Osteoblast (primary cell): ENCODE measurements around the gene PPM1L. TPM values are rescaled to one million over a fixed set of nuclear protein-coding genes. Genes with fewer than 3 reads are reported as not detected.

ENCODE experiments used
- DNase-seq: peaks from one replicate; pipeline ENCODE4 v3.0.0; 2011; ENCODE audit warnings: low spot score, mixed read lengths; ENCODE audit not compliant: insufficient read length; ENCODE audit errors: missing footprints
- H2AFZ ChIP-seq: 2 replicates; pipeline ENCODE4 v1.6.0; 2011; ENCODE audit warnings: mild to moderate bottlenecking, low read length
- H3K27ac ChIP-seq: 2 replicates; pipeline ENCODE4 v1.5.1; 2011; ENCODE audit warnings: mild to moderate bottlenecking, low read depth, low read length, moderate library complexity
- H3K27me3 ChIP-seq: 2 replicates; pipeline ENCODE4 v1.6.0; 2012; ENCODE audit warnings: mild to moderate bottlenecking, control low read depth, inconsistent platforms, low read length, moderate library complexity; ENCODE audit not compliant: insufficient read depth
- H3K36me3 ChIP-seq: 2 replicates; pipeline ENCODE4 v1.5.1; 2011; ENCODE audit warnings: mild to moderate bottlenecking, low read length, control low read depth, moderate library complexity; ENCODE audit not compliant: insufficient read depth
- H3K4me1 ChIP-seq: 2 replicates; pipeline ENCODE4 v1.5.1; 2011; ENCODE audit warnings: mild to moderate bottlenecking, low read length, control low read depth, moderate library complexity; ENCODE audit not compliant: insufficient read depth
- H3K4me2 ChIP-seq: 2 replicates; pipeline ENCODE4 v1.6.0; 2011; ENCODE audit warnings: mild to moderate bottlenecking, low read length; ENCODE audit not compliant: insufficient read depth
- H3K4me3 ChIP-seq: fragments of 200-600 bp; sonication (generic); 3 replicates; pipeline ENCODE4 v1.5.1; 2012; ENCODE audit warnings: mild to moderate bottlenecking, low read length, inconsistent platforms; ENCODE audit not compliant: insufficient read depth
- H3K79me2 ChIP-seq: 2 replicates; pipeline ENCODE4 v1.6.0; 2012; ENCODE audit warnings: mild to moderate bottlenecking, low read length, control low read depth, inconsistent platforms; ENCODE audit not compliant: insufficient read depth
- H3K9me3 ChIP-seq: 2 replicates; pipeline ENCODE4 v1.5.1; 2011; ENCODE audit warnings: low read depth, low read length, control low read depth
- H4K20me1 ChIP-seq: 2 replicates; pipeline ENCODE4 v1.6.0; 2012; ENCODE audit warnings: mild to moderate bottlenecking, low read length, control low read depth; ENCODE audit not compliant: insufficient read depth
- CTCF ChIP-seq: IDR thresholded peaks from 2 replicates; pipeline ENCODE4 v1.5.1; 2011; ENCODE audit warnings: mild to moderate bottlenecking, low read depth, low read length, moderate library complexity; ENCODE audit errors: extremely low read depth
- total RNA-seq: library from RNA; depleted of rRNA; stranded (reverse); fragments of >200 nt; gene quantifications from 2 replicates; pipeline ENCODE4 v1.2.3, GENCODE V29; 2012

The PPM1L gene
- total RNA-seq, 1 donor, result 4.3 TPM

DNA sequence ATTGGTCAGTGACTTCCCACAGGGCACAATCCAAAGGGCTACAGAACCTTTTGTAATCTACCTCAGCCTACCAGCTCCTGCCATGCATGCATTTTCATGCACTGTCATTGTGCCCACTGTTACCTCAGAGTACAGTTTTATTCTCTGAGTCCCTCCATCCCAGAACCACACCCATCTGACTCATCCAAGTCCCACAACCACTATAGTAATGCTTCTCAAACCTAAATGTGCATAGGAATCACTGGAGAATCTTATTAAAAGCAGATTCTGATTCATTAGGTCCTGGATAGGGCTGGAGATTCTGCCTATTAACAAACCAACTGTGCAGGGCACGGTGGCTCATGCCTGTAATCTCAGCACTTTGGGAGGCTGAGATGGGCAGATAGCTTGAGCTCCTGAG, 352.8 kb downstream of the PPM1L start:
- H3K4me1 ChIP-seq, result peaks cover 9% of the 10 kb centered on the region
- TF ChIP-seq CTCF, result no peak
- no peaks in the 10 kb centered on the region for H3K9me3 ChIP-seq
- no peaks in the 10 kb centered on the region for H4K20me1 ChIP-seq
- peak; percentile 58 for DNase-seq
- no peak overlapping the region for H2AFZ ChIP-seq
- H3K27ac ChIP-seq, result no peak overlapping the region
- H3K27me3 ChIP-seq, result no peaks in the 10 kb centered on the region
- H3K79me2 ChIP-seq, result no peaks in the 10 kb centered on the region
- no peak overlapping the region for H3K4me2 ChIP-seq
- H3K36me3 ChIP-seq, result no peaks in the 10 kb centered on the region
- no peak overlapping the region for H3K4me3 ChIP-seq

DNA sequence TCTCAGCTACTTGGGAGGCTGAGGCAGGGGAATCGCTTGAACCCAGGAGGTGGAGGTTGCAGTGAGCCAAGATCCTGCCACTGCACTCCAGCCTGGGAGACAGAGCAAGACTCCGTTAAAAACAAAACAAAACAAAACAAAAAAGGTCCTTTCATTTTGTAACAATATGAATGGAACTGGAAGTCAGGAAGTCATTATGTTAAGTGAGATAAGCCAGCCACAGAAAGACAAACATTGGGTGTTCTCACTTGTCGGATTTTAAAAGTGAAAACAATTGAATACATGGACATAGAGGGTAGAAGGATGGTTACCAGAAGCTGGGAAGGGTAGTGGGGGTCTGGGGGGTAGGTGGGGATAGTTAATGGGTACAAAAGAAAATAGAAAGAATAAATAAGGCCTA, 361.6 kb downstream of the PPM1L start:
- Histone ChIP-seq H3K9me3 (peaks cover 9% of the 10 kb centered on the region), H3K79me2 (no peaks in the 10 kb centered on the region), H3K36me3 (no peaks in the 10 kb centered on the region), H3K27ac (no peak overlapping the region), H3K4me2 (no peak overlapping the region), H3K4me1 (no peaks in the 10 kb centered on the region), H4K20me1 (no peaks in the 10 kb centered on the region), H3K4me3 (no peak overlapping the region), H3K27me3 (no peaks in the 10 kb centered on the region), H2AFZ (no peak overlapping the region)
- no peak for DNase-seq
- no peak for TF ChIP-seq CTCF

GRCh38 chr3:161126495-161126894, 370.5 kb downstream of the PPM1L start:
- no peak for TF ChIP-seq CTCF

More at GRCh38 chr3:161126495-161126894, 370.5 kb downstream of the PPM1L start:
- no peaks in the 10 kb centered on the region for H3K27me3 ChIP-seq
- H3K4me3 ChIP-seq, result no peak overlapping the region
- no peaks in the 10 kb centered on the region for H3K4me1 ChIP-seq
- H3K79me2 ChIP-seq, result no peaks in the 10 kb centered on the region
- peaks cover 2% of the 10 kb centered on the region for H3K9me3 ChIP-seq
- no peak overlapping the region for H3K4me2 ChIP-seq
- H4K20me1 ChIP-seq, result no peaks in the 10 kb centered on the region
- DNase-seq, result no peak
- no peak overlapping the region for H3K27ac ChIP-seq
- no peaks in the 10 kb centered on the region for H3K36me3 ChIP-seq
- no peak overlapping the region for H2AFZ ChIP-seq

Other genes starting within 250 kb of the PPM1L start
- gene KPNA4, start 190.7 kb upstream of the PPM1L start, total RNA-seq, result 40.9 and 45.1 TPM in 2 replicates
- not detected in 2 replicates for gene ARL14, start 79.1 kb upstream of the PPM1L start, total RNA-seq